CD4-positive, alpha-beta memory T cell (primary cell): ENCODE data around the gene SNRPE. TPM values are rescaled to one million over a fixed set of nuclear protein-coding genes. Genes with fewer than 3 reads are reported as not detected.
A peak's percentile ranks its signal among the peaks of the same experiment; 100 is the strongest.

ENCODE experiments used
- CTCF ChIA-PET: fragments of 350-600 bp; sonication (Branson Sonifier 250); formaldehyde crosslinking; loops from one replicate; lab custom pipeline; 2021; ENCODE audit warnings: inconsistent platforms; ENCODE audit not compliant: partially characterized antibody; lab: Charles Lee
- POLR2A ChIA-PET: fragments of 350-600 bp; sonication (Branson Sonifier 250); formaldehyde crosslinking; loops from one replicate; lab custom pipeline; 2021; ENCODE audit not compliant: partially characterized antibody; lab: Charles Lee
- DNase-seq, 5 donors: peaks; one replicate each; pipeline versions ENCODE4 v3.0.0 to v3.0.0-alpha.2; 2020 to 2022; ENCODE audit warnings: mixed read lengths in 1 of 5
- H3K27ac ChIP-seq: one replicate; pipeline ENCODE4 v1.7.0; 2013; ENCODE audit warnings: low read depth, low read length
- H3K27me3 ChIP-seq: 2 replicates; pipeline ENCODE4 v1.7.0; 2013; ENCODE audit warnings: mild to moderate bottlenecking, low read length, moderate library complexity; ENCODE audit not compliant: insufficient read depth
- H3K36me3 ChIP-seq: 2 replicates; pipeline ENCODE4 v1.7.0; 2013; ENCODE audit warnings: mild to moderate bottlenecking, low read length, moderate library complexity; ENCODE audit not compliant: insufficient read depth
- H3K4me1 ChIP-seq: 2 replicates; pipeline ENCODE4 v1.7.0; 2013; ENCODE audit warnings: mild to moderate bottlenecking, low read length, moderate library complexity; ENCODE audit not compliant: insufficient read depth
- H3K4me3 ChIP-seq, 2 donors: one replicate each; pipeline ENCODE4 v1.7.0; 2013; ENCODE audit warnings: low read length in 2 of 2, mild to moderate bottlenecking in 1 of 2
- H3K9me3 ChIP-seq, 2 donors: one replicate each; pipeline ENCODE4 v1.7.0; 2013; ENCODE audit warnings: low read length in 2 of 2, control low read depth in 1 of 2; ENCODE audit not compliant: control insufficient read depth in 1 of 2
- H3K27ac Mint-ChIP-seq, 7 donors: one replicate each; pipeline ENCODE4 v1.8.0; 2020 to 2021; ENCODE audit warnings: mixed read lengths in 7 of 7, mild to moderate bottlenecking in 6 of 7, inconsistent platforms in 3 of 7, moderate library complexity in 3 of 7
- H3K27me3 Mint-ChIP-seq, 2 donors: one replicate each; pipeline ENCODE4 v1.8.0; 2020 to 2021; ENCODE audit warnings: mixed read lengths in 2 of 2
- H3K36me3 Mint-ChIP-seq, 2 donors: one replicate each; pipeline ENCODE4 v1.8.0; 2020 to 2021; ENCODE audit warnings: mixed read lengths in 2 of 2, inconsistent platforms in 1 of 2, mild to moderate bottlenecking in 1 of 2
- H3K4me1 Mint-ChIP-seq, 4 donors: one replicate each; pipeline ENCODE4 v1.8.0; 2020 to 2021; ENCODE audit warnings: mixed read lengths in 4 of 4, mild to moderate bottlenecking in 1 of 4
- H3K4me3 Mint-ChIP-seq, 8 donors: one replicate each; pipeline ENCODE4 v1.8.0; 2020 to 2021; ENCODE audit warnings: mixed read lengths in 8 of 8, mild to moderate bottlenecking in 7 of 8, moderate library complexity in 6 of 8, inconsistent platforms in 3 of 8
- H3K9me3 Mint-ChIP-seq, 8 donors: one replicate each; pipeline ENCODE4 v1.8.0; 2020 to 2021; ENCODE audit warnings: mixed read lengths in 8 of 8, mild to moderate bottlenecking in 5 of 8, inconsistent platforms in 3 of 8, moderate library complexity in 1 of 8
- intact Hi-C: fragments of 100-400 bp; cut with micrococcal nuclease; formaldehyde crosslinking; loops from one replicate; pipeline ENCODE4 v1.15.1; 2023
- polyA plus RNA-seq, 2 donors: library from polyadenylated mRNA; unstranded; fragments of 300-500 nt; fragmentation: Illumina TruSeq; gene quantifications; one replicate each; pipeline ENCODE4 v1.2.3, GENCODE V29; 2021
- total RNA-seq, 2 experiments: library from RNA; stranded (reverse); gene quantifications; one replicate each; pipeline ENCODE4 v1.2.3, GENCODE V29; 2021

SNRPE gene
- total RNA-seq (10 to 100 TPM; 63.3 to 69.9 TPM), polyA plus RNA-seq (100 to 1,000 TPM; 222 to 225 TPM)

- H3K4me3 ChIP-seq: peak within 1 kb of the TSS; percentile 95 to 98
- peaks cover 15% of the 10 kb centered on the region for H3K4me1 ChIP-seq
- no peaks in the 10 kb centered on the region for H3K9me3 ChIP-seq
- POLR2A ChIA-PET: interaction anchor here (0.9 to 1.5 kb wide), 6 partner anchors 10 to 546 kb away, joined by 3 to 10 read pairs (median 4); partner anchors contain the start of genes ATP2B4 and ETNK2
- H3K27me3 ChIP-seq: no peaks in the 10 kb centered on the region
- intact Hi-C loops: loop anchor here (1.0 to 10.0 kb wide), 6 partner anchors 66 to 1517 kb away; partner anchors contain the start of genes PPP1R12B, PPP1R15B, UBE2T and ZBED6
- Mint-ChIP-seq H3K4me3 (peak within 1 kb of the TSS; percentile 99 to 100 (median 100)), H3K27me3 (no peaks in the 10 kb centered on the region), H3K36me3 (peaks cover 20 to 47% of the 10 kb centered on the region in 2 donors), H3K4me1 (peaks cover 15 to 33% (median 24%) of the 10 kb centered on the region in 4 donors), H3K9me3 (no peaks in the 10 kb centered on the region), H3K27ac (peak within 1 kb of the TSS; percentile 97 to 99 (median 98))
- DNase-seq: peak; percentile 96 to 98 (median 98)
- peaks cover 27% of the 10 kb centered on the region for H3K36me3 ChIP-seq
- CTCF ChIA-PET: interaction anchor here (0.9 to 2.7 kb wide), 10 partner anchors 10 to 500 kb away, joined by 3 to 40 read pairs (median 4); partner anchors contain the start of gene ATP2B4
- peak within 1 kb of the TSS; percentile 82 for H3K27ac ChIP-seq
Observed at GRCh38 chr1:203861379-203862184, at the start of gene SNRPE. TSS of gene SNRPE (plus strand) at chr1:203861599. CDS start at chr1:203861660, 61 bp downstream.

- peak overlapping the region in 2 of 8 donors; percentile 6 to 34 for H3K4me3 Mint-ChIP-seq
- Histone ChIP-seq H3K4me3 (no peak overlapping the region), H3K4me1 (no peaks in the 10 kb centered on the region), H3K36me3 (peaks cover 14% of the 10 kb centered on the region), H3K27ac (no peak overlapping the region), H3K9me3 (no peaks in the 10 kb centered on the region), H3K27me3 (no peaks in the 10 kb centered on the region)
- no peak for DNase-seq
- no peaks in the 10 kb centered on the region for H3K27me3 Mint-ChIP-seq
- ChIA-PET CTCF (interaction anchor here (0.7 kb wide), 1 partner anchor 310 kb away, joined by 3 read pairs; no protein-coding TSS in a partner anchor), POLR2A (interaction anchor here (0.8 to 1.0 kb wide), 2 partner anchors 131 to 161 kb away, joined by 3 read pairs; no protein-coding TSS in a partner anchor)
- H3K4me1 Mint-ChIP-seq: peaks cover 19 to 28% (median 26%) of the 10 kb centered on the region in 4 donors
- peak overlapping the region in 5 of 7 donors; percentile 52 to 84 (median 62) for H3K27ac Mint-ChIP-seq
- H3K9me3 Mint-ChIP-seq: peaks cover 0 to 4% (median 0%) of the 10 kb centered on the region in 8 donors
- H3K36me3 Mint-ChIP-seq: peaks cover 38 to 55% of the 10 kb centered on the region in 2 donors
- intact Hi-C loops: no loop called here
Observed at GRCh38 chr1:203813581-203814341, 47.6 kb upstream of the SNRPE start.

- H3K27me3 ChIP-seq: no peaks in the 10 kb centered on the region
- Mint-ChIP-seq H3K36me3 (peaks cover 53 to 70% of the 10 kb centered on the region in 2 donors), H3K4me3 (no peak overlapping the region), H3K4me1 (peaks cover 21 to 37% (median 30%) of the 10 kb centered on the region in 4 donors), H3K27me3 (no peaks in the 10 kb centered on the region), H3K27ac (no peak overlapping the region), H3K9me3 (peaks cover 0 to 4% (median 0%) of the 10 kb centered on the region in 8 donors)
- intact Hi-C loops: no loop called here
- ChIA-PET CTCF (no interaction called here), POLR2A (interaction anchor here (0.8 to 1.3 kb wide), 2 partner anchors 53 to 144 kb away, joined by 3 to 4 read pairs; partner anchors contain the start of gene LAX1)
- no peak overlapping the region for H3K4me3 ChIP-seq
- H3K9me3 ChIP-seq: no peaks in the 10 kb centered on the region
- DNase-seq: no peak
- H3K36me3 ChIP-seq: peaks cover 44% of the 10 kb centered on the region
- H3K4me1 ChIP-seq: no peaks in the 10 kb centered on the region
- H3K27ac ChIP-seq: no peak overlapping the region
Observed at GRCh38 chr1:203818399-203818798, 43.0 kb upstream of the SNRPE start.

GRCh38 chr1:203823306-203823705 is 38.1 kb upstream of the SNRPE start:
- H3K27ac ChIP-seq: no peak overlapping the region
- Mint-ChIP-seq H3K4me1 (peaks cover 22 to 32% (median 27%) of the 10 kb centered on the region in 4 donors), H3K27ac (peak overlapping the region in 1 of 7 donors; percentile 29), H3K4me3 (no peak overlapping the region), H3K9me3 (peaks cover 0 to 1% (median 0%) of the 10 kb centered on the region in 8 donors), H3K36me3 (peaks cover 54 to 69% of the 10 kb centered on the region in 2 donors), H3K27me3 (no peaks in the 10 kb centered on the region)
- no peak overlapping the region for H3K4me3 ChIP-seq
- intact Hi-C loops: loop anchor here (10.0 kb wide), 1 partner anchor 199 kb away; the partner anchor contains the start of gene ATP2B4
- H3K9me3 ChIP-seq: no peaks in the 10 kb centered on the region
- no peak for DNase-seq
- CTCF ChIA-PET: no interaction called here
- POLR2A ChIA-PET: no interaction called here
- H3K36me3 ChIP-seq: peaks cover 59% of the 10 kb centered on the region
- H3K4me1 ChIP-seq: no peaks in the 10 kb centered on the region
- no peaks in the 10 kb centered on the region for H3K27me3 ChIP-seq

GRCh38 chr1:203826175-203826574 is 35.2 kb upstream of the SNRPE start:
- H3K4me1 ChIP-seq: no peaks in the 10 kb centered on the region
- H3K4me3 ChIP-seq: no peak overlapping the region
- no peak for DNase-seq
- POLR2A ChIA-PET: no interaction called here
- Mint-ChIP-seq H3K9me3 (no peaks in the 10 kb centered on the region), H3K4me3 (no peak overlapping the region), H3K4me1 (peaks cover 17 to 26% (median 21%) of the 10 kb centered on the region in 4 donors), H3K27me3 (no peaks in the 10 kb centered on the region), H3K36me3 (peaks cover 51 to 76% of the 10 kb centered on the region in 2 donors), H3K27ac (peak overlapping the region in 1 of 7 donors; percentile 9)
- no peak overlapping the region for H3K27ac ChIP-seq
- no peaks in the 10 kb centered on the region for H3K27me3 ChIP-seq
- peaks cover 62% of the 10 kb centered on the region for H3K36me3 ChIP-seq
- CTCF ChIA-PET: no interaction called here
- intact Hi-C loops: loop anchor here (10.0 kb wide), 1 partner anchor 201 kb away; the partner anchor contains the start of gene ATP2B4
- H3K9me3 ChIP-seq: no peaks in the 10 kb centered on the region

- POLR2A ChIA-PET: no interaction called here
Observed at GRCh38 chr1:203828002-203828401, 33.4 kb upstream of the SNRPE start.

More at GRCh38 chr1:203828002-203828401, 33.4 kb upstream of the SNRPE start:
- H3K27me3 ChIP-seq: no peaks in the 10 kb centered on the region
- no peak overlapping the region for H3K27ac ChIP-seq
- H3K4me1 Mint-ChIP-seq: peaks cover 7 to 15% (median 13%) of the 10 kb centered on the region in 4 donors
- no peak overlapping the region for H3K4me3 Mint-ChIP-seq
- H3K27me3 Mint-ChIP-seq: no peaks in the 10 kb centered on the region
- no peaks in the 10 kb centered on the region for H3K9me3 ChIP-seq
- peaks cover 40 to 67% of the 10 kb centered on the region in 2 donors for H3K36me3 Mint-ChIP-seq
- H3K9me3 Mint-ChIP-seq: no peaks in the 10 kb centered on the region
- H3K4me3 ChIP-seq: no peak overlapping the region
- DNase-seq: no peak
- peak overlapping the region in 1 of 7 donors; percentile 69 for H3K27ac Mint-ChIP-seq
- no peaks in the 10 kb centered on the region for H3K4me1 ChIP-seq
- CTCF ChIA-PET: interaction anchor here (1.2 kb wide), 1 partner anchor 324 kb away, joined by 3 read pairs; no protein-coding TSS in a partner anchor
- peaks cover 57% of the 10 kb centered on the region for H3K36me3 ChIP-seq
- intact Hi-C loops: loop anchor here (10.0 kb wide), 1 partner anchor 203 kb away; the partner anchor contains the start of gene ATP2B4
